ENCODE measurements around the gene MPC1.
"Not testable (repeated sequence)": the region's sequence is repeated elsewhere in the genome, so short reads cannot be mapped to it uniquely, and the experiment has no call there.

MPC1 gene

DNA sequence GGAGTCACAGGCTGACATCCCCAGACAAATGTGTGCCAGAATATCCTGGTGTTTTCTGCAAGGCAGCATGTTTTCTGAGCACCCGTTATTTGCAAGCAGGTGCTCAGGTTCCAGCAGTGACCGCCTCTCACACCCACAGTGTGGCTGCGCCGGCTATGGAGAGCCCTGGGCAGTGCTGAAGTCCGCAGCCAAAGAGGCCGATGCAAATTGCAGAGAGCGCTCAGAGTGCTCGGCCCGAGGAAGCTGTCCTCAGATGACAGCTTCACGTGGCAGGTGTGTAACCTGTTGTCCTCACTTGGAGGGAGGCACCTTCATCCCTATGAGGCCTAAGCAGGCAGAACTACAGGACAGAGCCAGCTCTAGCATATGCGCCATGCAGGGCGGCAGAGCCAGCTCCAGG, 23.5 kb upstream of the MPC1 start:
- DNase-seq (ENCODE audit: low spot score): no peak

DNA sequence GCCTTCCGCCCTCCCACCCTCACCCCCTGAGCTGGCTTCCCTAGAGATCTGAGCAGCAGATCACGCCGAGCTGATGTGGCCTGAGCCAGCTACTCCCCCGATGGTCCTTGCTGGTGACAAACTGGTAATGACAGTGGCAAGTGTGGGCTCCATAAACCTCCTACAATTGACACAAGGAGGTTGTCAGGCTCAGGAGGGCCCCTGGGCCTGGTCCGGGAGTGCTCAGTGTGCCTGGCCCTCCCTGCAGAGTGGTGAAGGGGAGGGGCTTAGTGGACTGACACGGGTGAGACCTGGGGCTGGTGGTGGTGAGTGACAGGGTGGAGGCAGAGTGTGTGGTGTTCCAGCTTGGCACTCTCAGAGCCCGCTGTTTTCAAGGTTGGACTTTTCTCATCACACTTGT, 22.6 kb upstream of the MPC1 start:
- DNase-seq (ENCODE audit: low spot score): no peak

DNA sequence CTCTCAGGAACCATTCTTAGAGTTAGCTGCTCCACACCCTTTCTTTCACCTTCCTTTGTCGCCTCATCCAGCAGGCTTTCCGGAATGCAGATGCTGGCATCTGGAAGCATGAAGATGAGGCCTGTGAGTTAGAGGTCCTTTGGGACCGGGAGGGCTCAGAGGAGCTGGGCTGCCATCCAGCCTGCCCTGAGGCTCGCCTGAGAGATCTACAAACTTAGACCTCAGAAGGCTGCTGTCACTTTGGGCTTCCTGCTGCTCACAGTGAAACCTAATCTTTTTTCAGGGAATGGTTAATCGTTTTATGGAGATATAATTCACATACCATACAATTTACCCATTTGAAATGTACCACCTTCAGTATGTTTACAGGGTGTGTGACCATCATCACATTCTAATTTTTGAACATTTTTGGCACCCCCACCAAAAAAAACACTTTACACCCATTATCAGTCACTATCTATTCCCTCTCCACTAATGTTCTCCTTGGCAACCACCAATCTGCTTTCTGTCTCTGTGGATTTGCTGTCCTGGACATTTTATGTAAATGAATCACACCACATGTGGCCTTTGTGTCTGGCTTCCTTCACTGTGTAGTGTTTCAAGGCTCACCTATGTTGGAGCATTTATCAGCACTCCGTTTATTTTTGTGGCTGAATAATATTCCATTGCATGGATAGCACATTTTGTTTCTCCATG, 20.0 kb upstream of the MPC1 start:
- no peak for DNase-seq (ENCODE audit: low spot score)

DNA sequence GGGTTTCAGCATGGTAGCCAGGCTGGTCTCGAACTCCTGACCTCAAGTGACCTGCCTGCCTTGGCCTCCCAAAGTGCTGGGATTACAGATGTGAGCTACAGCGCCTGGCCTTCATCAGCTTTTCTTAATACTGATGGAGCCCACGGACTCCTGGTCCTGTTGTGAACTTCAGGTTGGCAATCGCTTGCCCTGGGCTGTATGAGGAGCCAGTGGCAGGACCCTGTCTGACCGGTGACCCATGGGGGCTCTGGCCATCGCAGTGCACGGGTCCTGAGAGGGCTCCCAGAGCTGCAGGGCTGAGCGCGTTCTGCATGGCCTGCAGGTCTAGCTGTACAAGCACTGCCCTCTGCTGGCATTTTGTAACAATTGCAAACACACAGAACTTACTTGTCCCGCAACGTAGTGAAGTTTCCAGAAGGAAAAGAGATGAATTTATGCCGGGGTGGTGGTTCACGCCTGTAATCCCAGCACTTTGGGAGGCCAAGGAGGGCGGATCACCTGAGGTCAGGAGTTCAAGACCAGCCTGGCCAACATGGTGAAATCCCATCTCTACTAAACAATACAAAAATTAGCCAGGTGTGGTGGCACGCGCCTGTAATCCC, 18.0 kb upstream of the MPC1 start:
- DNase-seq (ENCODE audit: low spot score): peak; percentile 82

DNA sequence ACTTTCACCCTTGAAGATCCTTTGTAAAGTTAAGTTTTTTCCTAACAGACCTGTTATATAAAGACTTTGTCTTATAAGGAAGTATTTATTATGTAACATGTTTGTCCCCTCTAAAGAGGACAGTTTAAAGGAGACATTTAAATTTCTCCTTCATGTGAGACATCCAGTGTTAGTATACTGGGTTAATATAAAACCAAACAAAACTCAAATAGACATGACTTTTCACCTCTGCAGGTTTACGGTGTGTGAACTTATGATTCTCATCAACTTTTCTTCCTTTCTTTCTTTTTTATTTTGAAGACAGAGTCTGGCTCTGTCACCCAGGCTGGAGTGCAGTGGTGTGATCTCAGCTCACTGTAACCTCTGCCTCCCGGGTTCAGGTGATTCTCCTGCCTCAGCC, 17.4 kb upstream of the MPC1 start:
- no peak for DNase-seq (ENCODE audit: low spot score)

DNA sequence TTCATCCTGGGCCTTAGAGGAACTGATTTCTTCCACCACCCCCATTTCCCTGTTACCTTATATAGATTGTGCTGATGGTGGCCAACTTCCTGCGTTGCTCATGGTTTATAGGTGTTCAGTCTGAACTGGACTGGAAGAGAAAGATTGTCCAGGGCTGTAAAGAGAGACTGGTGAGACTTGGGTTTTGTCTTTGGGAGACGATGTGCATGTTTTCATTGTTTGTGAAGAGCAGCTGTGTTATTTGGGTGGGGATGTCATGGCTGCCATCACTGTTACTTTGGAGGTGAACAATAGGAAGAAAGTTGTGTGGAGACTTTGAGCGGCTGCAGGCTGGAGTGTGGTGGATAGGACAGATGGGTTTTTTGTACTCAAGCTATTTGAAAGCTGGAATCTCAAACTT, 15.6 kb upstream of the MPC1 start:
- DNase-seq (ENCODE audit: low spot score): no peak

DNA sequence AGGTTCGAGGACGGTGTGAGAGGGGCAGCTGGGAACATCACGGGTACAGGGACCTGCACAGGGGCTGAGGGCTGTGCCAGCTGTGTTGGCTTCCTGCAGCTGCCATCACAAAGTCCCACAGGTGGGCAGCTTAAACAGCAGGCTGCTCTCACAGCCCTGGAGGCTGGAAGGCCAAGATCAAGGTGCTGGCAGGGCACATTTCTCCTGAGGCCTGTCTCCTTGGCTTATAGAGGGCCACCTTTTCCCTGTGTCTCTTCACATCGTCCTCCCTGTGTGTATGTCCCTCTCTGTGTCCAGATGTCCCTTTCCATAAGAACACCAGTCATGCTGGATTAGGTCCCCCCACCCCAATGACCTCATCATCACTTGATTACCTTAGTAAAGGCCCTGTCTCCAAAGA, 15.1 kb upstream of the MPC1 start:
- DNase-seq (ENCODE audit: low spot score): no peak

DNA sequence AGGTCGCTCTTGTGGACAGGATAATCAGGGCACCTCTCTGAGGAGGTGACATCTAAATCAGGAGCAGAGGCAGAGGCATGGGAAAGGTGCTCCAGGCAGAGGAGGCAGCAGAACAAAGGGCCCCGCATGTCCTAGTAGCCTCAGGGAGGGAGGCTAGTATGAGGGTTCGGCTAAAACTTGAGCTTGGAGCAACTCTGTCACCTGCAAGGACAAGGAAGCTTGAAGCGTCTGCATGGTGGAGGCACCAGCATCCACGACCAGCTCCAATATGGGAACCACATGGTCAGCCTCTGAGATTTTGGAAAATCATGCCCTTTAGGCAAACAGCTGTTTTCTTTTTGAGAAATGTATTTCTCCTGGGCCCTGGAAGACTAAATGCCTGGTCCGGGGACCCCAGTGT, 13.0 kb upstream of the MPC1 start:
- DNase-seq (ENCODE audit: low spot score): no peak

DNA sequence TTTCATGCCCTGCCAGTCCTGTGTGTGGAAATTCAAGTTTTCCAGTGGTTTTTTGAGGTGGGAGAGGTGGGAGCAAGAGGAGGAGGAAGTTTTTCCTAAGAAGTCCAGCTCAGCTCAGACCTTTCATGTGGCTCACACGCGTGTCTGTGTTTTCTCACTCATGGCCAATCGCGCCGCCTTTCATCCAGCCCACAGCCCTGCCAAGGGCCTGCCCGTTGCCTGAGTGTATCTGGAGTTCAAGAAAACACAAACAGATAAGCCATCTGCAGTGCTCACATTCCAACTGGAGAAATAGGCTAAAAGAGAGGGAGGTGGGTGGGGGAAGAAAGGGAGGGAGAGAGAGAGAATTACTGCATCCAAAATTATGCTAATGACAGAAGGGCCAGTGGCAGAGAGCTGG, 12.6 kb upstream of the MPC1 start:
- no peak for DNase-seq (ENCODE audit: low spot score)

DNA sequence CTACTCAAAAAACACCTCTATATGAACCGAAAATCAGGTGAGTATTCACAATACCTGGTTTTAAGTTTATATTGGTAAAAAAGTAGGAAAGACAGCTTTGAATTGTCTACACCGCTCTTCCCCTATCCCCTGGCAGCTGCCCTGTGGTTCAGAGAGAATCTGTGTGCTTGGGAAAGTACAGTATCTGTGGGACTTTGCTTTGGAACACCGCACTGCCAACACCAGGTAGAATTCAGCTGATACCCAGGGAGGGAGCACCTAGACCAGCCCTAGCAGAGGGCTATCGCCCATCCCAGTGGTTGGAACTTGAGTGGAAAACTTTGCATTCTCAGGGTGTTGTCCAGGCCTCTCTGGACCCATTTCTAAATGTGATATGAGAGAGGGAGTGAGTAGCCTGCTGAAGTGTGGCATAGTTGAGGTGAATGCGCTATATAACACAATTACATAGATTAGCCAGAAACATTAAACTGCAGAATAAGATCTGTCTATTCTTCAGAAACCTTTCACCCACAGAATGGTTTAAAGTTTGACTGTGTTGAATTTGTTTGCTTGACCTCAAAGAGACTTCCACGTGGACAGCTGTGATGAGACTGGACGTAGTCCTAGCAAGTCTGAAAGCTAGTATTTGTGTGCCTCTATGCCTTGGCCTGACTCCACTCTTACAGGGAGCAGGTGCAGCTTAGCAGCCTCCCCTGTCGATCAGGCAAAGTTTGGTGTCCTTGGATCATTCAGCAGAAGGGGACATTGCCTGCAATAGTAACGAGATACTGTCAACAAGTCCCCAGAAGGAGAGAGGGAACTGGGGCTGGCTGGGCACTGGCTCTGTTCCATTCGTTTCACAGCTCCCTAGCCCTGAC, 11.5 kb upstream of the MPC1 start:
- DNase-seq (ENCODE audit: low spot score): no peak

DNA sequence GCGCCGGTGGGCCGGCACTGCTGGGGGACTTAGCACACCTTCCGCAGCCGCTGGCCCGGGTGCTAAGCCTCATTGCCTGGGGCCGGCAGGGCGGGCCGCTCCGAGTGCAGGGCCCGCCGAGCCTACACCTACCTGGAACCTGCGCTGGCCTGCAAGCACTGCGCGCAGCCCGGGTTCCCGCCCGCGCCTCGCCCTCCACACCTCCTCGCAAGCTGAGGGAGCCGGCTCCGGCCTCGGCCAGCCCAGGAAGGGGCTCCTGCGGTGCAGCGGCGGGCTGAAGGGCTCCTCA, 10.7 kb upstream of the MPC1 start:
- DNase-seq (ENCODE audit: low spot score): no peak

DNA sequence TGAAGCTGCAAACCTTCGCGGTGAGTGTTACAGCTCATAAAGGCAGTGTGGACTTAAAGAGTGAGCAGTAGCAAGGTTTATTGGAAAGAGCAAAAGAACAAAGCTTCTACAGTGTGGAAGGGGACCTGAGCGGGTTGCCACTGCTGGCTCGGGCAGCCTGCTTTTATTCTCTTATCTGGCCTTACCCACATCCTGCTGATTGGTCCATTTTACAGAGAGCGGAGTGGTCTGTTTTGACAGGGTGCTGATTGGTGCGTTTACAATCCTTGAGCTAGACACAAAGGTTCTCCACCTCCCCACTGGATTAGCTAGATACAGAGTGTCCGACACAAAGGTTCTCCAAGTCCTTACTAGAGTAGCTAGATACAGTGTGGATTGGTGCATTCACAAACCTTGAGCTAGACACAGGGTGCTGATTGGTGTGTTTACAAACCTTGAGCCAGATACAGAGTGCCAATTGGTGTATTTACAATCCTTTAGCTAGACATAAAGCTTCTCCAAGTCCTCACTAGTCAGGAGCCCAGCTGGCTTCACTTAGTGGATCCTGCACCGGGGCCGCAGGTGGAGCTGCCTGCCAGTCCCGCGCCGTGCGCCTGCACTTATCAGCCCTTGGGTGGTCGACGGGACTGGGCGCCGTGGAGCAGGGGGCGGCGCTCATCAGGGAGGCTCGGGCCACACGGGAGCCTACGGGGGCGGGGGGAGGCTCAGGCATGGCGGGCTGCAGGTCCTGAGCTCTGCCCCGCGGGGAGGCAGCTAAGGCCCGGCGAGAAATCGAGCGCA, 10.2 kb upstream of the MPC1 start:
- not testable (repeated sequence) for DNase-seq (ENCODE audit: low spot score)

DNA sequence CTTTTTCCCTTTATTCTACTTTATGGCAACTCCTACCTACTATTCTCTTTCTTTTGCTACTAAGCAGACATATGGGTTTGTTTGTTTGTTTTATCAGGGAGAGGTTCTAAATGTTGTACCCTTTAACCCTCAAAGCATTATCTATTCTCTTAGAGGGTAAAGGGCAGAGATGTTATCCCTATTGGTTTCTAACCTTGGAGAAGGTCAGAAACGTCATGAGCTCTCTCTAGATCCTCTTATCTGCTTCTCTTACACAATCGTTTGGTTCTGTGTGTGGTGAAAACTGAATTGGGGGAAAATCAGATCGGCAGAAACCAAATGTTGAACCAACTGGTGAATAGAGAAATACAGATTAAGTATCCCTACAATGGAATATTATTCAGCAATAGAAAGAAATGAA, 6.4 kb upstream of the MPC1 start:
- no peak for DNase-seq (ENCODE audit: low spot score)

DNA sequence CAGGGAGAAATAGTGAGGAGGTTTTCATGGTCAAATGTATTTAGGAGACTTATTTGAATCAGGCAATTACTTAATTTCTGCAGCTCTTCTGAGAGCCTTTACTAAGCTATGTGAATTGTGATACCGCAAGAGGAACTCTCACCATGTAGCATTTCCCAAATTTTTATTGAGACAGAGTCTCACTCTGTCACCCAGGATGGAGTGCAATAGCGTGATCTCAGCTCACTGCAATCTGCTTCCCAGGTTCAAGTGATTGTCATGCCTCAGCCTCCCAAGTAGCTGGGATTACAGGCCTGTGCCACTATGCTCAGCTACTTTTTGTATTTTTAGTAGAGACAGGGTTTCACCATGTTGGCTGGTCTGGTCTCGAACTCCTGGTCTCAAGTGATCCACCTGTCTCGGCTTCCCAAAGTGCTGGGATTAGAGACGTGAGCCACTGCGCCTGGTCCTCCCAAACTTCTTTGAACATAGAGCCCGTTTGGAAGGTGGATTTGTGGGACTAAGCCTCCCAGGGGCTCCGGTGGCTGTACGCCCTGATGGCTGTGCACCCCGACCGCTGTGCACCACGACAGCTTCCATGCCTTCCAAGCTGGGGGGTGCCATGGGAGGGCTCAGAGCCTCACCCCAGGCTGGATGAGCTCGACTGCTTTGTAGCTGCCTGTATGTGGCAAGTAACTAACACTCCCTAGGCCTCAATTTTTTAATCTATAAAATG, 5.7 kb upstream of the MPC1 start:
- no peak for DNase-seq (ENCODE audit: low spot score)

DNA sequence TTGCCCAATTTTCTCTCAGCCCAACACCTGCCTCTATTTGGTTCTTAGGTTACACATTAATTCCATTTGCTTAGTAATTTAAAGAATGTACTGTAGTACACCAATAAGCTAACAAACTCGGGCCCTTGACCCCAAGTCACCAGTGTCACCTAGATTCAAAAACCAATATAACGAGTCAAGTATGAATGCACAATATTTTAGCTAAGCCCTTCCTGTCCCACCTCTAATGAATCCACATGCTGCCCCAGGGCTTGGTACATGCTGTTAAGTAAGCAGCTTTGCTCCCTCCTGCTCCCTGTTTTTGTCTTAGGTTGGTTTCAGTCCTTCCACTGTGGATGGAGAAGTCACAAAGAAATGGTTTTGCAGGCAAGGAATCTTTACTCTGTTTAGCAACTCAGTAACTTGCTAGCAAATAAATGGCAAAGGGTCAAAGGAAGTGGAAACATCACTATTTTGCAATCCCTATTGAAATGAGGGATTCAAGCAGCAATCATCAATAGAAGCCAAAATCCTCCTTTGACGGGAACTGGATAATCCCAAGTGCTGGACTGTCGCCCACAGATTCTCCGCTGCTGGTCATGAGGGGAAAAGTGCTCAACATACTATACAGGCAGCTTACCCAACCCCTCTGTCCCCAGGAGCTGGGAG, 5.0 kb upstream of the MPC1 start:
- no peak for DNase-seq (ENCODE audit: low spot score)

DNA sequence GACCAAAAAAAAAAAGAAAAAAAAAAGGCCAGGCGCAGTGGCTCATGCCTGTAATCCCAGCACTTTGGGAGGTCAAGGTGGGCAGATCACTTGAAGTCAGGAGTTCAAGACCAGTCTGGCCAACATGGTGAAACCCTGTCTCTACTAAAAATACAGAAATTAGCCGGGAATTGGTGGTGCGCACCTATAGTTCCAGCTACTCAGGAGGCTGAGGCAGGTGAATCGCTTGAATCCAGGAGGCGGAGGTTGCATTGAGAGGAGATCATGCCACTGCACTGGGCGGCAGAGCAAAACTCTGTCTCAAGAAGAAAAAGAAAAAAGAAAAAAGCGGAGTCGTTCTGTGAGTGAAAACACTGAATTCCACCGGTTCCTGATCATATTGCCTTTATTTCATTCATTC, 4.4 kb upstream of the MPC1 start:
- DNase-seq (ENCODE audit: low spot score): not testable (repeated sequence)

DNA sequence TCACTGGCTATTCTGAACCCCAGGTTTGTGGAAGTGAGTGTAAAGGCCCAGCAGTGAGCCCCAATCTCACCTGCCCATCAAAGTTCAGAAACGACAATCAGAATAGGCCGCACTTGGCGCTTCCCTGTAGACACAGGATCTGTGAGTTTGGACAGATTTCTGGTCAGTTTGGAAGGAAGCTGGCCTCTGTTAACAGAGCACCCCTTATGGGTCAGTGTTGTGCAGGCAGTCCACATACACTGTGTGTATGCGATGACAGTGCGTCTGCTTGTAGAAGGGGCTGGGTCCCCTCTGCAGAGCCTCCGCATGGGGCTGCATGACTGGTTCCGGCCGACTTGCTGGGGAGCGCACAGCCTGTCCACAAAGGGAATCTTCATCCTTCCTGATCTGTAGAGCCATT, 3.4 kb upstream of the MPC1 start:
- no peak for DNase-seq (ENCODE audit: low spot score)

DNA sequence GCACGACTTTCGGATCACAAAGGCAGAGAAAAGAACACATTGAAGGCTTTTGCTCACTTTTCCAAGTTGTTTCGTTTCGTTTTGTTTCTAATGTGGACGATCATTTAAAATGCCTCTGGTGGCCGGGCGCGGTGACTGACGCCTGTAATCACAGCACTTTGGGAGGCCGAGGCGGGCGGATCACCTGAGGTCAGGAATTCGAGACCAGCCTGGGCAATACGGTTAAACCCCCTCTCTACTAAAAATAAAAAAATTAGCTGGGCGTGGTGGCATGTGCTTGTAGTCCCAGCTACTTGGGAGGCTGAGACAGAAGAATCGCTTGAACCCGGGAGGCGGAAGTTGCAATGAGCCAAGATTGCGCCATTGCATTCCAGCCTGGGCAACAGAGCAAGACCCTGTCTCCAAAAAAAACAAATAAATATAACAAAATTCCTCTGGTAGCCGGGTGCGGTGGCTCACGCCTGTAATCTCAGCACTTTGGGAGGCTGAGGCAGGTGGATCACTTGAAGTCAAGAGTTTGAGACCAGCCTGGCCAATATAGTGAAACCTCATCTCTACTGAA, 1.1 kb upstream of the MPC1 start:
- not testable (repeated sequence) for DNase-seq (ENCODE audit: low spot score)

DNA sequence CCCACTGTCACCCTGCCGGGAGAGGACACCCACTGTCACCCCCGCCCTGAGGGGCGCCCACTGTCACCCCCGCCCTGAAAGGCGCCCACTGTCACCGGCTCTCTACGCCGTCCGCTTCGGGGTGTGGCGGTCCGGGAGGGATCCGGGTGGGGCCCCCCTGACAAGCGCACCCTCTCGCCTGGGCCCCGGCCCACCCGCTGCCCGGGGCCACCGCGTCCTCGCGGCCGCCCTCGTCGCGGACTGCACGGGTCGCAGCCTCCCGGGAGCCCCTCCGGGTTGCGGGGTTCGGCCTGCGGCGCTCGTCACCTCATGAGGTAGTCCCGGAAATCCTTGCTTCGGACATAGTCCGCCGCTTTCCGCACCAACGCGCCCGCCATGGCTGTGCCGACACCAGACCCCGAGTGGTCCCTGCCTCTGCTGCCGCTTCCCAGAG, 224 bp downstream of the MPC1 start:
- no peak for DNase-seq (ENCODE audit: low spot score)

DNA sequence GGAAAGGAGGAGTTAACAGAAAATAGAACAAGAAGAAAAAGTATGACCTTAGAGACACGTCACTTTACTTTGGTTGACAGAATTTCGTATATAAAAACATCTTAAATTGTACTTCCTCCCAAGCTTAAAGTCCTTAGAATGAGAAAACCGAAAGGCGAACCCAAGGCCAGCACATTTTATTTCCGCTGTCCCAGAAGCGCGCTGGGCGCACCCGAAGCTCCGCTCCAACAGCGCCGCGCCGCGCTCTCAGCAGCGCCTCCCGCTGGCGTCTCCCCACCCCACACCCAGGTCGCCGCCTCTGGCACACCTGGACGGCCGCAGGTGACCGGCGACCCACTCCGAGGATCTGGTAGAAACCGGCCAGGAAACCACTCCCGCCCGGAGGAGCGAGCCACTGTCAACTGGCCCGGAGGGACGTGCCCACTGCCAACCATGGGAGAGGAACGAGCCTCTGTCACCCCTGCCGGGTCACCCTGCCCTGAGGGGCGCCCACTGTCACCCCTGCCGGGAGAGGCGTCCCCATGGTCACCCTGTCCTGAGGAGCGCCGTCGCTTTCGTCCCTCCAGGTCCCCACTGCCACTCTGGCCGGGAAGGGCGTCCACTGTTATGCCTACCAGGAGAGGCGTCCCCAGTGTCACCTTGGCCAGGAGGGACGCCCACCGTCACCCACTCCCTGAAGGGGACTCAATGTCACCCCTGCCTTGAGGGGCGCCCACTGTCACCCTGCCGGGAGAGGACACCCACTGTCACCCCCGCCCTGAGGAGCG, 824 bp downstream of the MPC1 start:
- peak; percentile 86 for DNase-seq (ENCODE audit: low spot score)

DNA sequence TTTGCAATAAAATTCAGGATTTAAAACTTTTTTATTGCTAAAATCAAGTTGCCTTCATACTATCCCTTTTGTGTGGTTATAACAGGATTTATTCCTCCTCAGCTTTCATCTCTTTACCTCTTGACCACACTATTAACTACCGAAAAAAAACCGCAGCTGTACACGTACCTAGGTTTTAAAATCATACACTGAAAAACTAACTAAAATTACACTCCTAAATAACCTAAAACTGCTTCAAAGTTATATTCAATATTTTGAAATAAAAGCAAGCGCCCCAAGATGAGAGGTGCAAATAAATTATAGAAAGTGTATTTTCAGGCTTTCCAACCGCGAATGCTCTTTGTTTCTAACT, 1.4 kb downstream of the MPC1 start:
- DNase-seq (ENCODE audit: low spot score): no peak
